ENCODE results near the gene WAS.

WAS gene

GRCh38 chrX:48736303-48736702 lies 52.7 kb downstream of the WAS start:
- TF ChIP-seq BACH2 (CRISPR knock-in tag; IDR thresholded peaks at IDR 0.05; ENCODE audit: borderline replicate concordance), result no peak
- TF ChIP-seq PPARA (CRISPR knock-in tag; IDR thresholded peaks at IDR 0.05; ENCODE audit: borderline replicate concordance), result no peak
- no peak for TF ChIP-seq ISL1 (CRISPR knock-in tag; IDR thresholded peaks at IDR 0.05)
- no peak for TF ChIP-seq SNAI2 (CRISPR knock-in tag; IDR thresholded peaks at IDR 0.05)
- TF ChIP-seq ESRRG (CRISPR knock-in tag; IDR thresholded peaks at IDR 0.05), result no peak
- no peak for TF ChIP-seq OSR1 (CRISPR knock-in tag; IDR thresholded peaks at IDR 0.05)
- no peak for TF ChIP-seq ZC3H10 (CRISPR knock-in tag; IDR thresholded peaks at IDR 0.05)
- no peak for TF ChIP-seq CSDC2 (CRISPR knock-in tag; IDR thresholded peaks at IDR 0.05)
- TF ChIP-seq ARNTL (CRISPR knock-in tag; IDR thresholded peaks at IDR 0.05; ENCODE audit: borderline replicate concordance, low read depth), result no peak
- no peak for TF ChIP-seq TCF4 (CRISPR knock-in tag; IDR thresholded peaks at IDR 0.05; ENCODE audit: borderline replicate concordance)
- no peak for TF ChIP-seq POU6F1 (CRISPR knock-in tag; IDR thresholded peaks at IDR 0.05; ENCODE audit: borderline replicate concordance, low read depth)
- no peak for TF ChIP-seq CREB5 (CRISPR knock-in tag; IDR thresholded peaks at IDR 0.05; ENCODE audit: low read depth)
- TF ChIP-seq ZFP30 (CRISPR knock-in tag; IDR thresholded peaks at IDR 0.05), result no peak
- no peak for TF ChIP-seq RARB (CRISPR knock-in tag; IDR thresholded peaks at IDR 0.05)
- TF ChIP-seq ZNF565 (CRISPR knock-in tag; conservative IDR thresholded peaks at IDR 0.05; ENCODE audit: low read depth), result no peak
- no peak for ATAC-seq

- no peak for TF ChIP-seq GLIS3 (CRISPR knock-in tag; IDR thresholded peaks at IDR 0.05)
- ATAC-seq, result no peak
Measured at GRCh38 chrX:48736878-48737212, 53.2 kb downstream of the WAS start.

- ATAC-seq, result peak; percentile 99
- TF ChIP-seq OSR1 (CRISPR knock-in tag; IDR thresholded peaks at IDR 0.05) (no peak), RARB (CRISPR knock-in tag; IDR thresholded peaks at IDR 0.05) (no peak), ZFP3 (CRISPR knock-in tag; IDR thresholded peaks at IDR 0.05) (no peak), PPARA (CRISPR knock-in tag; IDR thresholded peaks at IDR 0.05; ENCODE audit: borderline replicate concordance) (no peak), CSRNP3 (CRISPR knock-in tag; IDR thresholded peaks at IDR 0.05) (no peak), TSHZ2 (CRISPR knock-in tag; IDR thresholded peaks at IDR 0.05) (no peak), ZNF70 (CRISPR knock-in tag; IDR thresholded peaks at IDR 0.05) (no peak), CSDC2 (CRISPR knock-in tag; IDR thresholded peaks at IDR 0.05) (no peak), TCF4 (CRISPR knock-in tag; IDR thresholded peaks at IDR 0.05; ENCODE audit: borderline replicate concordance) (no peak), SNAI2 (CRISPR knock-in tag; IDR thresholded peaks at IDR 0.05) (no peak), GLIS3 (CRISPR knock-in tag; IDR thresholded peaks at IDR 0.05) (no peak), ARNTL (CRISPR knock-in tag; IDR thresholded peaks at IDR 0.05; ENCODE audit: borderline replicate concordance, low read depth) (no peak), PATZ1 (CRISPR knock-in tag; IDR thresholded peaks at IDR 0.05; ENCODE audit: borderline replicate concordance) (no peak), ZNF8 (CRISPR knock-in tag; IDR thresholded peaks at IDR 0.05) (no peak), BACH2 (CRISPR knock-in tag; IDR thresholded peaks at IDR 0.05; ENCODE audit: borderline replicate concordance) (no peak), ISL1 (CRISPR knock-in tag; IDR thresholded peaks at IDR 0.05) (no peak)
Measured at GRCh38 chrX:48737213-48737938, 53.8 kb downstream of the WAS start.

Measured in SK-N-SH treated with all-trans-retinoic acid at 6 μM for 48 hours (cell line).